Esophagus squamous epithelium (tissue), 5 donors: ENCODE data around the gene ARPP19. TPM values are rescaled to one million over a fixed set of nuclear protein-coding genes. Genes with fewer than 3 reads are reported as not detected.

Experiments
- DNase-seq: peaks from one replicate; lab custom pipeline; 2025; lab: John Stamatoyannopoulos, UW
- H3K27ac ChIP-seq, 4 donors: fragments of 200-600 bp; sonication (generic); one replicate each; pipeline ENCODE4 v1.5.1; 2016 to 2019; ENCODE audit warnings: mild to moderate bottlenecking in 1 of 4
- H3K27me3 ChIP-seq, 4 donors: fragments of 200-600 bp; sonication (generic); 1 replicate in 3 of 4; 2 replicates in 1 of 4; pipeline versions ENCODE4 v1.5.1 to v1.6.0; 2017 to 2021; ENCODE audit warnings: antibody characterized with exemption in 1 of 4
- H3K36me3 ChIP-seq, 3 donors: fragments of 200-600 bp; sonication (generic); one replicate each; pipeline ENCODE4 v1.5.1; 2016 to 2019
- H3K4me1 ChIP-seq, 3 donors: fragments of 200-600 bp; sonication (generic); one replicate each; pipeline ENCODE4 v1.5.1; 2017 to 2019
- H3K4me3 ChIP-seq, 4 donors: fragments of 200-600 bp; sonication (generic); 1 replicate in 3 of 4; 2 replicates in 1 of 4; pipeline ENCODE4 v1.5.1; 2016 to 2019; ENCODE audit warnings: mild to moderate bottlenecking in 2 of 4, moderate library complexity in 1 of 4
- H3K9me3 ChIP-seq, 3 donors: fragments of 200-600 bp; sonication (generic); one replicate each; pipeline ENCODE4 v1.5.1; 2016 to 2019
- POLR2A ChIP-seq, 4 donors: fragments of 450-650 bp; IDR thresholded peaks; one replicate each; pipeline ENCODE4 v1.6.1; 2017; ENCODE audit warnings: antibody characterized with exemption in 4 of 4, mild to moderate bottlenecking in 4 of 4, moderate library complexity in 3 of 4
- WGBS, 2 donors: methylation state at CpG; one replicate each; pipeline ENCODE4 v1.1.5; 2018; 5-methylcytosine and 5-hydroxymethylcytosine counted together
- intact Hi-C: fragments of 100-400 bp; cut with DNase I; formaldehyde crosslinking; loops from one replicate; pipeline ENCODE4 v1.15.0; 2022
- total RNA-seq, 4 donors: library from RNA; depleted of rRNA; stranded (reverse); fragments of >200 nt; gene quantifications; one replicate each; pipeline ENCODE4 v1.1.0, GENCODE V29; 2016
- TF ChIP-seq, protein P1 (sequence below), 6 experiments: fragments of 450-650 bp in 4 of 6; fragments of 200-600 bp in 2 of 6; sonication (generic) in 2 of 6; IDR thresholded peaks; one replicate each; pipeline ENCODE4 v1.5.1; 2016 to 2019; ENCODE audit warnings: antibody characterized with exemption in 6 of 6, mild to moderate bottlenecking in 4 of 6, moderate library complexity in 4 of 6
- donor health status: DM: yes; HTN: yes; CAD: no.

ARPP19 gene
- 100 to 1,000 TPM in 3 of 4 donors, 10 to 100 TPM in 1; 44.1 to 114 (median 105) TPM for total RNA-seq

DNA sequence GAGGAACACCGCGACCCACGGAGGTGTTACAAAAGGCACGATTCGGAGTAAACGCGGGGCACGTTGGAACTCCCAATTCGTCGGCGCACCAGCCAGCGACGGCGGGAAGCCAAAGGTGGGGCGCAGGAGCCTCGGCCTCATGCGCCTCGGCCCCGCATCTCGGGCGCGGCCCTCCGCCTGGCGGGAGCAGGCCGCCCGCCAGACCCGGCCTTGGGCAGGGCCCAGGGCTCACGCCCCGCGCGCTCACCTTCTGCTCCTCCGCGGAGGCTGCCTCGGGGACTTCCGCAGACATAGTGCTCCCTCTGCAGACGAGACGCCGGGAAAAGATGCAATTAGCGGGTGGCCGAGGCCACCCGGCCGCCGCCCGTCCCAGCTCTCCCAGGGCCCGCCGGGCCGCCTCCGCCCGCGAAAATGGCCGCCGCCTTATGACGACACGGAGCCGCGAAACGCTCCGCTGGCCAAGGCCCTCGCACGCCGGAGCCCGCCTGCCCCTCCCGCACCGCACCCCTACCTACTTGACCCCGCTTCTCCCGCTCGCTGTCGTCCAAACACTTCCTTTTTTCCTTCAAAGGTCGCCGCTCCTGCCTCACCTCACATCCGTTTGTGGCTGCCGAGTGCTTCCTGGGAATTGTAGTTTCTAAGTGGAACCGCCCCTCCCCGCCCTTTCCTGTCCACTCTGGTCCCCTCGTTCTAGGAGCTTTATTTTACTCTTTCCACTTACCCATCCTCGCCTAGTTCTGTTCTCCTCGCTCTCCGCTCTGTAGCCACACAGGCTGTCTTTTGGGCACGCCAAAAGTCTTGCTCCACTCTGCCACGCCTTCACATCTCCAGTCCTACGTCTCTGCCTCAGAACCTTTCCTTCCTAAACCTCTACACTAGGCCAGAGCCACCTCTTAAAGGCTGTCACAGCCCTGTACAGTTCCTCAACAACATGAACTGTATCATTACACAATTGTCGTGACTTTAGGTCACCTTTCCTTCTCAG is at the start of gene ARPP19:
ARPP19 (minus strand) TSS at position 430 of the 985 bp plus-strand sequence; CDS start at position 292, 138 bp downstream.
- intact Hi-C loops: no loop called here

GRCh38 chr15:52617026-52617425 is 48.2 kb upstream of the ARPP19 start:
- intact Hi-C loops: no loop called here
- DNase-seq: no peak
- H3K4me3 ChIP-seq: no peak overlapping the region
- no peak overlapping the region for H3K27ac ChIP-seq
- 84 to 88% methylated on average over 1 of the region's 1 CpG for WGBS, 2 donors
- no peaks in the 10 kb centered on the region for H3K27me3 ChIP-seq
- H3K9me3 ChIP-seq: no peaks in the 10 kb centered on the region
- TF ChIP-seq POLR2A (IDR thresholded peaks at IDR 0.05): no peak
- TF ChIP-seq, protein P1, sequence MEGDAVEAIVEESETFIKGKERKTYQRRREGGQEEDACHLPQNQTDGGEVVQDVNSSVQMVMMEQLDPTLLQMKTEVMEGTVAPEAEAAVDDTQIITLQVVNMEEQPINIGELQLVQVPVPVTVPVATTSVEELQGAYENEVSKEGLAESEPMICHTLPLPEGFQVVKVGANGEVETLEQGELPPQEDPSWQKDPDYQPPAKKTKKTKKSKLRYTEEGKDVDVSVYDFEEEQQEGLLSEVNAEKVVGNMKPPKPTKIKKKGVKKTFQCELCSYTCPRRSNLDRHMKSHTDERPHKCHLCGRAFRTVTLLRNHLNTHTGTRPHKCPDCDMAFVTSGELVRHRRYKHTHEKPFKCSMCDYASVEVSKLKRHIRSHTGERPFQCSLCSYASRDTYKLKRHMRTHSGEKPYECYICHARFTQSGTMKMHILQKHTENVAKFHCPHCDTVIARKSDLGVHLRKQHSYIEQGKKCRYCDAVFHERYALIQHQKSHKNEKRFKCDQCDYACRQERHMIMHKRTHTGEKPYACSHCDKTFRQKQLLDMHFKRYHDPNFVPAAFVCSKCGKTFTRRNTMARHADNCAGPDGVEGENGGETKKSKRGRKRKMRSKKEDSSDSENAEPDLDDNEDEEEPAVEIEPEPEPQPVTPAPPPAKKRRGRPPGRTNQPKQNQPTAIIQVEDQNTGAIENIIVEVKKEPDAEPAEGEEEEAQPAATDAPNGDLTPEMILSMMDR (IDR thresholded peaks at IDR 0.05): no peak
- H3K4me1 ChIP-seq: no peaks in the 10 kb centered on the region
- peaks cover 4 to 97% (median 10%) of the 10 kb centered on the region in 3 donors for H3K36me3 ChIP-seq

More for the DNA sequence above, at the start of gene ARPP19:
- peak; percentile 52 for DNase-seq
- 7 to 9% methylated on average over 52 to 58 of the region's 82 CpGs for WGBS, 2 donors
- Histone ChIP-seq H3K36me3 (no peaks in the 10 kb centered on the region), H3K27me3 (no peaks in the 10 kb centered on the region), H3K4me3 (peak within 1 kb of the TSS; percentile 62 to 88 (median 83)), H3K9me3 (no peaks in the 10 kb centered on the region), H3K4me1 (peaks cover 5 to 42% (median 28%) of the 10 kb centered on the region in 3 donors), H3K27ac (peak within 1 kb of the TSS; percentile 91 to 98 (median 96))
- peak in 3 of 4 donors; percentile 50 to 87 (median 61) for TF ChIP-seq POLR2A (IDR thresholded peaks at IDR 0.05)
- TF ChIP-seq, protein P1 (IDR thresholded peaks at IDR 0.05): peak in 3 of 6 experiments; percentile 3 to 24 (median 18)

DNA sequence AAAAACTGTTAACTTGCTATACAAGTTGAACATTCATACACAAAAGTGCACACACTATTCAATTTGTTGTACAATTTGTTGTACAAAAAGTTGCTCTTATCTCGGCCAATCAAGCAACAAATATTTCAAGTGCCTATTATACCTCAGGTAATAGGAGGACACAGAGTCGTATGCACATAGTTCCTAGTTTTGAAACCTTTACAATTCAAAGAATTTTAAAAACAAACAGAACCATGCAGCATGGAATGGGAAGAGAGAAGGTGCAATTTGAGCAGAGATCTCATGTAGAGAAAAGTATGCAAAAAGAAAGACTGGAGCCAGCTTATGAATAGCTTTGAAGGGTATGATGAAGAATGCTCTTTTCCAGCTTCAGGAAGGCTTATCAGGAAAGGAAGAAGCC is 46.5 kb upstream of the ARPP19 start:
- 85 to 88% methylated on average over 2 of the region's 2 CpGs for WGBS, 2 donors

DNA sequence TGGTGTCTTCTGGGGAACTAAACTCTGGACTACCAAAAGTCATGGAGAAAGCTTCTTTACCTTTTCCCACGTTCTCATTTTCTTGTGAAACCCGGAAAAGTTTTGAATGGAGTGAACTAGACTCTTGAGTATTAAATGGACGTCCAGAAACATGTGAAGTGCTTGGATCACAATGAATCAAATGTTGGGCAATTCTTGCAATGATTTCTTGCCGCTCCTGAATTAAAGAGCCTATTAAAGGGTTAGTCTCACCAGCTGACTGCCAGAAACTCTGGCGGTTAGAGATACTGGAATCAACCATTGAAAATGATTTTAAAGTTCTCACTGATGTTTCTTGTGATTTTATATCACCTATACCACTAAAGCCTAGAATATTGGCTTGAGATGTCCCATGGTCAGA is 40.8 kb upstream of the ARPP19 start:
- Histone ChIP-seq H3K27me3 (no peaks in the 10 kb centered on the region), H3K4me1 (no peaks in the 10 kb centered on the region), H3K36me3 (peaks cover 0 to 98% (median 11%) of the 10 kb centered on the region in 3 donors), H3K4me3 (no peak overlapping the region), H3K27ac (no peak overlapping the region), H3K9me3 (no peaks in the 10 kb centered on the region)
- no peak for TF ChIP-seq POLR2A (IDR thresholded peaks at IDR 0.05)
- TF ChIP-seq, protein P1 (IDR thresholded peaks at IDR 0.05): no peak
- DNase-seq: no peak
- intact Hi-C loops: no loop called here
- 89 to 90% methylated on average over 5 of the region's 5 CpGs for WGBS, 2 donors

More for the DNA sequence above, 46.5 kb upstream of the ARPP19 start:
- intact Hi-C loops: no loop called here
- TF ChIP-seq, protein P1 (IDR thresholded peaks at IDR 0.05): no peak
- TF ChIP-seq POLR2A (IDR thresholded peaks at IDR 0.05): no peak
- no peaks in the 10 kb centered on the region for H3K4me1 ChIP-seq
- H3K9me3 ChIP-seq: no peaks in the 10 kb centered on the region
- H3K36me3 ChIP-seq: peaks cover 4 to 97% (median 11%) of the 10 kb centered on the region in 3 donors
- no peak for DNase-seq
- H3K4me3 ChIP-seq: no peak overlapping the region
- H3K27me3 ChIP-seq: no peaks in the 10 kb centered on the region
- H3K27ac ChIP-seq: no peak overlapping the region

- peaks cover 0 to 89% (median 14%) of the 10 kb centered on the region in 3 donors for H3K36me3 ChIP-seq
- H3K4me3 ChIP-seq: no peak overlapping the region
- TF ChIP-seq, protein P1 (IDR thresholded peaks at IDR 0.05): no peak
- TF ChIP-seq POLR2A (IDR thresholded peaks at IDR 0.05): no peak
- no peaks in the 10 kb centered on the region for H3K4me1 ChIP-seq
- DNase-seq: no peak
- H3K27ac ChIP-seq: no peak overlapping the region
- H3K27me3 ChIP-seq: no peaks in the 10 kb centered on the region
- H3K9me3 ChIP-seq: no peaks in the 10 kb centered on the region
- WGBS, 2 donors: 96% methylated on average over 7 of the region's 7 CpGs
- intact Hi-C loops: no loop called here
Measured at GRCh38 chr15:52584414-52584813, 15.6 kb upstream of the ARPP19 start.
